Measurements from ENCODE around the gene CRTC2. TPM values are rescaled to one million over a fixed set of nuclear protein-coding genes. Genes with fewer than 3 reads are reported as not detected.

Gene CRTC2
- total and polyA plus RNA-seq, 2 experiments from 2014 or later = 10.6 to 20.7 TPM

DNA sequence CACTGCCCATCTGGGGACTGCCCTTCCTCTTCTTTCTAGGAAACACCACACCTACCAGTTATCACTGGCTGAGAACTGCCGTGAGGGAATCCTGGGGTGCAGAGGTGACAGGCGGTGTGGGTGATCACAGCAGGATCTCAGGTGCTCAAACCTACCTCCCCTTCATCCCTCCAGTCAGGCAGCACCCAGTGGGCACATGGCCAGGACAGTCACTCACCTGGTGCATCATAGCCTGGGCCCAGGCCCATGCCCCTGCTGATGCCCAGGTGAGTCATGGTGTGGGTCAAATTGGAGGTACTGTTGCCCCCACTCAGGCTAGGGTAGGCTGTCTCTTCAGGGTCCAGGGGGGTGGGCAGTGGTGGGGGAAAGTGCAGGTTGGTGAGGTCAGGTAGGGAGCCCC is 6.6 kb downstream of the CRTC2 start:
- Mint-ChIP-seq H3K36me3 (ENCODE audit: low read depth) (peaks cover 50% of the 10 kb centered on the region), H3K27me3 (ENCODE audit: insufficient read depth, low read depth, poor library complexity) (peaks cover 14% of the 10 kb centered on the region), H3K27ac (no peak overlapping the region), H3K4me3 (no peak overlapping the region), H3K4me1 (peaks cover 16% of the 10 kb centered on the region), H3K9me3 (no peaks in the 10 kb centered on the region)
- Histone ChIP-seq H3K4me2 (no peak overlapping the region), H3K4me3 (no peak overlapping the region), H4K20me1 (replicated peaks; ENCODE audit: insufficient read depth) (peaks cover 29% of the 10 kb centered on the region), H3K9me2 (ENCODE audit: insufficient read depth) (no peaks in the 10 kb centered on the region), H3K36me3 (ENCODE audit: insufficient read depth) (peaks cover 14% of the 10 kb centered on the region; the same call in 1 of the 2 replicates), H3K27me3 (ENCODE audit: insufficient read depth) (no peaks in the 10 kb centered on the region), H3F3A (replicated peaks; ENCODE audit: low read depth) (peaks cover 3% of the 10 kb centered on the region; the same call in 1 of the 2 replicates), H3K27ac (ENCODE audit: low read depth) (no peak overlapping the region), H3K79me2 (replicated peaks; ENCODE audit: insufficient read depth) (peaks cover 39% of the 10 kb centered on the region), H3K4me1 (ENCODE audit: insufficient read depth) (peaks cover 7% of the 10 kb centered on the region), H2AFZ (no peak overlapping the region)
- DNase-seq (ENCODE audit: low spot score) (no peak), ATAC-seq (no peak)
- TF ChIP-seq EZH2 (IDR thresholded peaks at IDR 0.05; ENCODE audit: low read depth, unreplicated experiment) = no peak
- TF ChIP-seq EZH2phosphoT487 (IDR thresholded peaks at IDR 0.05; ENCODE audit: unreplicated experiment) = no peak
- no peak for TF ChIP-seq ZNF331 (CRISPR knock-in tag; IDR thresholded peaks at IDR 0.05; ENCODE audit: low read depth)
- no peak for TF ChIP-seq STAT1 (IDR thresholded peaks at IDR 0.05; ENCODE audit: unreplicated experiment)
- no peak for TF ChIP-seq CREB1 (CRISPR knock-in tag; IDR thresholded peaks at IDR 0.05; ENCODE audit: low read depth)
- TF ChIP-seq, protein P1, sequence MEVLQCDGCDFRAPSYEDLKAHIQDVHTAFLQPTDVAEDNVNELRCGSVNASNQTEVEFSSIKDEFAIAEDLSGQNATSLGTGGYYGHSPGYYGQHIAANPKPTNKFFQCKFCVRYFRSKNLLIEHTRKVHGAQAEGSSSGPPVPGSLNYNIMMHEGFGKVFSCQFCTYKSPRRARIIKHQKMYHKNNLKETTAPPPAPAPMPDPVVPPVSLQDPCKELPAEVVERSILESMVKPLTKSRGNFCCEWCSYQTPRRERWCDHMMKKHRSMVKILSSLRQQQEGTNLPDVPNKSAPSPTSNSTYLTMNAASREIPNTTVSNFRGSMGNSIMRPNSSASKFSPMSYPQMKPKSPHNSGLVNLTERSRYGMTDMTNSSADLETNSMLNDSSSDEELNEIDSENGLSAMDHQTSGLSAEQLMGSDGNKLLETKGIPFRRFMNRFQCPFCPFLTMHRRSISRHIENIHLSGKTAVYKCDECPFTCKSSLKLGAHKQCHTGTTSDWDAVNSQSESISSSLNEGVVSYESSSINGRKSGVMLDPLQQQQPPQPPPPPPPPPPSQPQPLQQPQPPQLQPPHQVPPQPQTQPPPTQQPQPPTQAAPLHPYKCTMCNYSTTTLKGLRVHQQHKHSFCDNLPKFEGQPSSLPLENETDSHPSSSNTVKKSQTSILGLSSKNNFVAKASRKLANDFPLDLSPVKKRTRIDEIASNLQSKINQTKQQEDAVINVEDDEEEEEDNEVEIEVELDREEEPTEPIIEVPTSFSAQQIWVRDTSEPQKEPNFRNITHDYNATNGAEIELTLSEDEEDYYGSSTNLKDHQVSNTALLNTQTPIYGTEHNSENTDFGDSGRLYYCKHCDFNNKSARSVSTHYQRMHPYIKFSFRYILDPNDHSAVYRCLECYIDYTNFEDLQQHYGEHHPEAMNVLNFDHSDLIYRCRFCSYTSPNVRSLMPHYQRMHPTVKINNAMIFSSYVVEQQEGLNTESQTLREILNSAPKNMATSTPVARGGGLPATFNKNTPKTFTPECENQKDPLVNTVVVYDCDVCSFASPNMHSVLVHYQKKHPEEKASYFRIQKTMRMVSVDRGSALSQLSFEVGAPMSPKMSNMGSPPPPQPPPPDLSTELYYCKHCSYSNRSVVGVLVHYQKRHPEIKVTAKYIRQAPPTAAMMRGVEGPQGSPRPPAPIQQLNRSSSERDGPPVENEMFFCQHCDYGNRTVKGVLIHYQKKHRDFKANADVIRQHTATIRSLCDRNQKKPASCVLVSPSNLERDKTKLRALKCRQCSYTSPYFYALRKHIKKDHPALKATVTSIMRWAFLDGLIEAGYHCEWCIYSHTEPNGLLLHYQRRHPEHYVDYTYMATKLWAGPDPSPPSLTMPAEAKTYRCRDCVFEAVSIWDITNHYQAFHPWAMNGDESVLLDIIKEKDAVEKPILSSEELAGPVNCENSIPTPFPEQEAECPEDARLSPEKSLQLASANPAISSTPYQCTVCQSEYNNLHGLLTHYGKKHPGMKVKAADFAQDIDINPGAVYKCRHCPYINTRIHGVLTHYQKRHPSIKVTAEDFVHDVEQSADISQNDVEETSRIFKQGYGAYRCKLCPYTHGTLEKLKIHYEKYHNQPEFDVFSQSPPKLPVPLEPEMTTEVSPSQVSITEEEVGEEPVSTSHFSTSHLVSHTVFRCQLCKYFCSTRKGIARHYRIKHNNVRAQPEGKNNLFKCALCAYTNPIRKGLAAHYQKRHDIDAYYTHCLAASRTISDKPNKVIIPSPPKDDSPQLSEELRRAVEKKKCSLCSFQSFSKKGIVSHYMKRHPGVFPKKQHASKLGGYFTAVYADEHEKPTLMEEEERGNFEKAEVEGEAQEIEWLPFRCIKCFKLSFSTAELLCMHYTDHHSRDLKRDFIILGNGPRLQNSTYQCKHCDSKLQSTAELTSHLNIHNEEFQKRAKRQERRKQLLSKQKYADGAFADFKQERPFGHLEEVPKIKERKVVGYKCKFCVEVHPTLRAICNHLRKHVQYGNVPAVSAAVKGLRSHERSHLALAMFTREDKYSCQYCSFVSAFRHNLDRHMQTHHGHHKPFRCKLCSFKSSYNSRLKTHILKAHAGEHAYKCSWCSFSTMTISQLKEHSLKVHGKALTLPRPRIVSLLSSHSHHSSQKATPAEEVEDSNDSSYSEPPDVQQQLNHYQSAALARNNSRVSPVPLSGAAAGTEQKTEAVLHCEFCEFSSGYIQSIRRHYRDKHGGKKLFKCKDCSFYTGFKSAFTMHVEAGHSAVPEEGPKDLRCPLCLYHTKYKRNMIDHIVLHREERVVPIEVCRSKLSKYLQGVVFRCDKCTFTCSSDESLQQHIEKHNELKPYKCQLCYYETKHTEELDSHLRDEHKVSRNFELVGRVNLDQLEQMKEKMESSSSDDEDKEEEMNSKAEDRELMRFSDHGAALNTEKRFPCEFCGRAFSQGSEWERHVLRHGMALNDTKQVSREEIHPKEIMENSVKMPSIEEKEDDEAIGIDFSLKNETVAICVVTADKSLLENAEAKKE (CRISPR knock-in tag; IDR thresholded peaks at IDR 0.05) = no peak

DNA sequence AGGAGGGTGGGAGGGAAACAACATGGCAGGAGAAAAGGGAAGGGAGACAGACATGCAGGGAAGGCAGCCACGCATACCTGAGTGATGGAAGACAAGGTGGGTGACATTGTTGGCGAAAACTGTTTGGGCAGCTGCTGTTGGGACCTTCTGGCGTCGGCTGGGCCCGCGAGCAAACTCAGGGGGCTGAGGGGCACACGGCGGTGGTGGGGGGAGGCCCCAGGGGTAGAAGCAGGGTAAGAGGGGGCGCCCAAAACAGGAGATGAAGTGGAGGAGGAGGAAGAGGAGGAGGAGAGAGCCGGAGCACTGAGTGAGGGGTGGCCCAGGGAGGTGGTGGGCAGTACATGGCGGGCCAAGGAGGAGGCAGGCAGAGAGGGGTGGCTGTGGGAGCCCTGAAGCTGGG is 7.2 kb downstream of the CRTC2 start:
- Histone ChIP-seq H4K20me1 (replicated peaks; ENCODE audit: insufficient read depth) (peaks cover 29% of the 10 kb centered on the region), H3K4me1 (ENCODE audit: insufficient read depth) (peaks cover 5% of the 10 kb centered on the region; the same call in 1 of the 2 replicates), H3K4me3 (no peak overlapping the region), H3K4me2 (no peak overlapping the region), H2AFZ (no peak overlapping the region), H3K36me3 (ENCODE audit: insufficient read depth) (peaks cover 14% of the 10 kb centered on the region; the same call in 1 of the 2 replicates), H3K27ac (ENCODE audit: low read depth) (no peak overlapping the region), H3K9me2 (ENCODE audit: insufficient read depth) (no peaks in the 10 kb centered on the region), H3K79me2 (replicated peaks; ENCODE audit: insufficient read depth) (peaks cover 33% of the 10 kb centered on the region), H3F3A (replicated peaks; ENCODE audit: low read depth) (peaks cover 5% of the 10 kb centered on the region; the same call in 1 of the 2 replicates), H3K27me3 (ENCODE audit: insufficient read depth) (no peaks in the 10 kb centered on the region)
- Mint-ChIP-seq H3K9me3 (no peaks in the 10 kb centered on the region), H3K27ac (no peak overlapping the region), H3K36me3 (ENCODE audit: low read depth) (peaks cover 50% of the 10 kb centered on the region), H3K27me3 (ENCODE audit: insufficient read depth, low read depth, poor library complexity) (peaks cover 14% of the 10 kb centered on the region), H3K4me1 (peaks cover 11% of the 10 kb centered on the region), H3K4me3 (no peak overlapping the region)
- ATAC-seq (no peak), DNase-seq (ENCODE audit: low spot score) (no peak)
- no peak for TF ChIP-seq JUNB (IDR thresholded peaks at IDR 0.05; ENCODE audit: unreplicated experiment)
- TF ChIP-seq, protein P2, sequence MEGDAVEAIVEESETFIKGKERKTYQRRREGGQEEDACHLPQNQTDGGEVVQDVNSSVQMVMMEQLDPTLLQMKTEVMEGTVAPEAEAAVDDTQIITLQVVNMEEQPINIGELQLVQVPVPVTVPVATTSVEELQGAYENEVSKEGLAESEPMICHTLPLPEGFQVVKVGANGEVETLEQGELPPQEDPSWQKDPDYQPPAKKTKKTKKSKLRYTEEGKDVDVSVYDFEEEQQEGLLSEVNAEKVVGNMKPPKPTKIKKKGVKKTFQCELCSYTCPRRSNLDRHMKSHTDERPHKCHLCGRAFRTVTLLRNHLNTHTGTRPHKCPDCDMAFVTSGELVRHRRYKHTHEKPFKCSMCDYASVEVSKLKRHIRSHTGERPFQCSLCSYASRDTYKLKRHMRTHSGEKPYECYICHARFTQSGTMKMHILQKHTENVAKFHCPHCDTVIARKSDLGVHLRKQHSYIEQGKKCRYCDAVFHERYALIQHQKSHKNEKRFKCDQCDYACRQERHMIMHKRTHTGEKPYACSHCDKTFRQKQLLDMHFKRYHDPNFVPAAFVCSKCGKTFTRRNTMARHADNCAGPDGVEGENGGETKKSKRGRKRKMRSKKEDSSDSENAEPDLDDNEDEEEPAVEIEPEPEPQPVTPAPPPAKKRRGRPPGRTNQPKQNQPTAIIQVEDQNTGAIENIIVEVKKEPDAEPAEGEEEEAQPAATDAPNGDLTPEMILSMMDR (conservative IDR thresholded peaks at IDR 0.05; ENCODE audit: low read depth in 2 of 2) = no peak
- TF ChIP-seq, protein P3, sequence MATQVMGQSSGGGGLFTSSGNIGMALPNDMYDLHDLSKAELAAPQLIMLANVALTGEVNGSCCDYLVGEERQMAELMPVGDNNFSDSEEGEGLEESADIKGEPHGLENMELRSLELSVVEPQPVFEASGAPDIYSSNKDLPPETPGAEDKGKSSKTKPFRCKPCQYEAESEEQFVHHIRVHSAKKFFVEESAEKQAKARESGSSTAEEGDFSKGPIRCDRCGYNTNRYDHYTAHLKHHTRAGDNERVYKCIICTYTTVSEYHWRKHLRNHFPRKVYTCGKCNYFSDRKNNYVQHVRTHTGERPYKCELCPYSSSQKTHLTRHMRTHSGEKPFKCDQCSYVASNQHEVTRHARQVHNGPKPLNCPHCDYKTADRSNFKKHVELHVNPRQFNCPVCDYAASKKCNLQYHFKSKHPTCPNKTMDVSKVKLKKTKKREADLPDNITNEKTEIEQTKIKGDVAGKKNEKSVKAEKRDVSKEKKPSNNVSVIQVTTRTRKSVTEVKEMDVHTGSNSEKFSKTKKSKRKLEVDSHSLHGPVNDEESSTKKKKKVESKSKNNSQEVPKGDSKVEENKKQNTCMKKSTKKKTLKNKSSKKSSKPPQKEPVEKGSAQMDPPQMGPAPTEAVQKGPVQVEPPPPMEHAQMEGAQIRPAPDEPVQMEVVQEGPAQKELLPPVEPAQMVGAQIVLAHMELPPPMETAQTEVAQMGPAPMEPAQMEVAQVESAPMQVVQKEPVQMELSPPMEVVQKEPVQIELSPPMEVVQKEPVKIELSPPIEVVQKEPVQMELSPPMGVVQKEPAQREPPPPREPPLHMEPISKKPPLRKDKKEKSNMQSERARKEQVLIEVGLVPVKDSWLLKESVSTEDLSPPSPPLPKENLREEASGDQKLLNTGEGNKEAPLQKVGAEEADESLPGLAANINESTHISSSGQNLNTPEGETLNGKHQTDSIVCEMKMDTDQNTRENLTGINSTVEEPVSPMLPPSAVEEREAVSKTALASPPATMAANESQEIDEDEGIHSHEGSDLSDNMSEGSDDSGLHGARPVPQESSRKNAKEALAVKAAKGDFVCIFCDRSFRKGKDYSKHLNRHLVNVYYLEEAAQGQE (IDR thresholded peaks at IDR 0.05; ENCODE audit: unreplicated experiment) = no peak
- TF ChIP-seq, protein P4, sequence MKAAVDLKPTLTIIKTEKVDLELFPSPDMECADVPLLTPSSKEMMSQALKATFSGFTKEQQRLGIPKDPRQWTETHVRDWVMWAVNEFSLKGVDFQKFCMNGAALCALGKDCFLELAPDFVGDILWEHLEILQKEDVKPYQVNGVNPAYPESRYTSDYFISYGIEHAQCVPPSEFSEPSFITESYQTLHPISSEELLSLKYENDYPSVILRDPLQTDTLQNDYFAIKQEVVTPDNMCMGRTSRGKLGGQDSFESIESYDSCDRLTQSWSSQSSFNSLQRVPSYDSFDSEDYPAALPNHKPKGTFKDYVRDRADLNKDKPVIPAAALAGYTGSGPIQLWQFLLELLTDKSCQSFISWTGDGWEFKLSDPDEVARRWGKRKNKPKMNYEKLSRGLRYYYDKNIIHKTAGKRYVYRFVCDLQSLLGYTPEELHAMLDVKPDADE (IDR thresholded peaks at IDR 0.05) = no peak
